Neural cell (in vitro differentiated cells): ENCODE data around the gene TM9SF3. TPM values are rescaled to one million over a fixed set of nuclear protein-coding genes. Genes with fewer than 3 reads are reported as not detected.

Experiments used
- H2AFZ ChIP-seq: fragments of 200-600, 300-800 bp; sonication (generic), shearing (Covaris generic); 2 replicates; pipeline ENCODE4 v1.6.0; 2014; ENCODE audit warnings: low read depth, mild to moderate bottlenecking, antibody characterized with exemption, low read length, moderate library complexity
- H3F3A ChIP-seq: fragments of 200-600 bp; shearing (Covaris generic); 2 replicates; pipeline ENCODE4 v1.6.1; 2016; ENCODE audit warnings: mild to moderate bottlenecking, moderate library complexity, mixed read lengths, antibody characterized with exemption, low read length; ENCODE audit not compliant: insufficient read depth, poor library complexity, severe bottlenecking
- H3K27ac ChIP-seq: fragments of 200-600, 300-800 bp; sonication (generic), shearing (Covaris generic); 2 replicates; pipeline ENCODE4 v1.5.1; 2014; ENCODE audit warnings: mild to moderate bottlenecking, low read length, moderate library complexity
- H3K27me3 ChIP-seq: fragments of 300-800, 200-600 bp; sonication (generic), shearing (Covaris generic); 2 replicates; pipeline ENCODE4 v1.6.0; 2014; ENCODE audit warnings: mild to moderate bottlenecking, low read depth, low read length, moderate library complexity; ENCODE audit not compliant: insufficient read depth
- H3K36me3 ChIP-seq: fragments of 300-800, 200-600 bp; sonication (generic), shearing (Covaris generic); 2 replicates; pipeline ENCODE4 v1.5.1; 2014; ENCODE audit warnings: mild to moderate bottlenecking, antibody characterized with exemption, low read length, moderate library complexity; ENCODE audit not compliant: insufficient read depth
- H3K4me2 ChIP-seq: fragments of 300-800, 200-600 bp; sonication (generic), shearing (Covaris generic); 2 replicates; pipeline ENCODE4 v1.6.0; 2014; ENCODE audit warnings: mild to moderate bottlenecking, low read length
- H3K4me3 ChIP-seq: fragments of 300-800, 200-600 bp; sonication (generic), shearing (Covaris generic); 2 replicates; pipeline ENCODE4 v1.5.1; 2014; ENCODE audit warnings: mild to moderate bottlenecking, low read length, moderate library complexity
- H3K79me2 ChIP-seq: fragments of 200-600 bp; shearing (Covaris generic); replicated peaks from 2 replicates; pipeline ENCODE4 v1.6.0; 2014; ENCODE audit warnings: mild to moderate bottlenecking, low read length, moderate library complexity; ENCODE audit not compliant: insufficient read depth
- H3K9ac ChIP-seq: fragments of 300-800, 200-600 bp; sonication (generic), shearing (Covaris generic); 2 replicates; pipeline ENCODE4 v1.6.1; 2016; ENCODE audit warnings: mild to moderate bottlenecking, low read length, mixed read lengths
- H3K9me2 ChIP-seq: fragments of 200-600 bp; shearing (Covaris generic); 2 replicates; pipeline ENCODE4 v1.6.1; 2016; ENCODE audit warnings: mild to moderate bottlenecking, low read length, mixed read lengths; ENCODE audit not compliant: insufficient read depth
- H3K9me3 ChIP-seq: fragments of 200-600, 300-800 bp; sonication (generic), shearing (Covaris generic); 2 replicates; pipeline ENCODE4 v1.6.1; 2016; ENCODE audit warnings: mild to moderate bottlenecking, mixed run types, low read length, moderate library complexity, mixed read lengths
- H4K20me1 ChIP-seq: fragments of 200-600 bp; shearing (Covaris generic); 2 replicates; pipeline ENCODE4 v1.6.1; 2016; ENCODE audit warnings: mild to moderate bottlenecking, mixed run types; ENCODE audit not compliant: insufficient read depth
- EP300 ChIP-seq: fragments of 450-650 bp; conservative IDR thresholded peaks from 2 replicates; pipeline ENCODE4 v1.6.1; 2014; ENCODE audit warnings: antibody characterized with exemption, mild to moderate bottlenecking, moderate library complexity; ENCODE audit not compliant: poor library complexity, severe bottlenecking
- EZH2 ChIP-seq: fragments of 200-600, 300-800 bp; shearing (Covaris generic), sonication (generic); IDR thresholded peaks from 2 replicates; pipeline ENCODE4 v1.6.1; 2014; ENCODE audit warnings: antibody characterized with exemption, low read length, borderline replicate concordance, mild to moderate bottlenecking; ENCODE audit not compliant: insufficient read depth, poor library complexity, severe bottlenecking
- MXI1 ChIP-seq: fragments of 450-650 bp; conservative IDR thresholded peaks from 2 replicates; pipeline ENCODE4 v1.6.1; 2014; ENCODE audit warnings: antibody characterized with exemption, mild to moderate bottlenecking; ENCODE audit not compliant: poor library complexity, severe bottlenecking
- POLR2AphosphoS5 ChIP-seq: IDR thresholded peaks from 2 replicates; pipeline ENCODE4 v1.6.1; 2012
- RAD21 ChIP-seq: fragments of 450-650 bp; conservative IDR thresholded peaks from 2 replicates; pipeline ENCODE4 v1.6.1; 2014; ENCODE audit warnings: antibody characterized with exemption, mild to moderate bottlenecking, moderate library complexity
- SMC3 ChIP-seq: fragments of 450-650 bp; conservative IDR thresholded peaks from 2 replicates; pipeline ENCODE4 v1.6.1; 2014; ENCODE audit warnings: antibody characterized with exemption, mild to moderate bottlenecking, moderate library complexity; ENCODE audit not compliant: poor library complexity
- TAF1 ChIP-seq: IDR thresholded peaks from 2 replicates; pipeline ENCODE4 v1.6.1; 2012; ENCODE audit warnings: low read depth
- polyA plus RNA-seq: library from polyadenylated mRNA; depleted of rRNA; stranded (reverse); fragments of >200 nt; gene quantifications from 2 replicates; pipeline ENCODE4 v1.2.3, GENCODE V29; 2014
- TF ChIP-seq, protein P1 (sequence below): IDR thresholded peaks from 2 replicates; pipeline ENCODE4 v1.6.1; 2012; ENCODE audit warnings: borderline replicate concordance
- TF ChIP-seq, protein P2 (sequence below): fragments of 450-650 bp; IDR thresholded peaks from 2 replicates; pipeline ENCODE4 v1.5.1; 2014; ENCODE audit warnings: antibody characterized with exemption, mild to moderate bottlenecking, moderate library complexity; ENCODE audit not compliant: poor library complexity, severe bottlenecking

Gene TM9SF3
- polyA plus RNA-seq, 1 donor from 2014 or later, result 66.4 TPM

DNA sequence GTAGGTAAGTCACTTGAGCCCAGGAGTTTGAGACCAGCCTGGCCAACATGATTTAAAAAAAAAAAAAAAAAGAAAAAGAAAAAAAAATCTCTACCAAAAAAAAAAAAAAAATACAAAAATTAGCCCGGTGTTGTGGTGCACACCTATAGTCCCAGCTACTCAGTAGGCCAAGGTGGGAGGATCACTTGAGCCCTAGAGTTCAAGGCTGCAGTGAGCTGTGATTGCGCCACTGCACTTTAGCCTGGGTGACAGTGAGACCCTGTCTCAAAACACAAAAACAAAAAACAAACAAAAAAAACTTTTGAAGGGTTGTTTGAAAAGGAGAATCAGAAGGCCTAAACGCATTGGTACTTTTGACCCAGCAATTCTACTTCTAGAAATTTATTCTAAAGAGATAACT, 86.8 kb downstream of the TM9SF3 start:
- Histone ChIP-seq H2AFZ (no peak overlapping the region), H3K9ac (no peak overlapping the region), H3K79me2 (no peaks in the 10 kb centered on the region), H3K4me3 (no peak overlapping the region), H4K20me1 (no peaks in the 10 kb centered on the region), H3K4me2 (no peak overlapping the region), H3K27ac (no peak overlapping the region), H3K9me2 (no peaks in the 10 kb centered on the region), H3F3A (no peaks in the 10 kb centered on the region), H3K9me3 (no peaks in the 10 kb centered on the region), H3K36me3 (no peaks in the 10 kb centered on the region), H3K27me3 (peaks cover 11% of the 10 kb centered on the region)
- TF ChIP-seq RAD21, result no peak
- TF ChIP-seq, protein P1, sequence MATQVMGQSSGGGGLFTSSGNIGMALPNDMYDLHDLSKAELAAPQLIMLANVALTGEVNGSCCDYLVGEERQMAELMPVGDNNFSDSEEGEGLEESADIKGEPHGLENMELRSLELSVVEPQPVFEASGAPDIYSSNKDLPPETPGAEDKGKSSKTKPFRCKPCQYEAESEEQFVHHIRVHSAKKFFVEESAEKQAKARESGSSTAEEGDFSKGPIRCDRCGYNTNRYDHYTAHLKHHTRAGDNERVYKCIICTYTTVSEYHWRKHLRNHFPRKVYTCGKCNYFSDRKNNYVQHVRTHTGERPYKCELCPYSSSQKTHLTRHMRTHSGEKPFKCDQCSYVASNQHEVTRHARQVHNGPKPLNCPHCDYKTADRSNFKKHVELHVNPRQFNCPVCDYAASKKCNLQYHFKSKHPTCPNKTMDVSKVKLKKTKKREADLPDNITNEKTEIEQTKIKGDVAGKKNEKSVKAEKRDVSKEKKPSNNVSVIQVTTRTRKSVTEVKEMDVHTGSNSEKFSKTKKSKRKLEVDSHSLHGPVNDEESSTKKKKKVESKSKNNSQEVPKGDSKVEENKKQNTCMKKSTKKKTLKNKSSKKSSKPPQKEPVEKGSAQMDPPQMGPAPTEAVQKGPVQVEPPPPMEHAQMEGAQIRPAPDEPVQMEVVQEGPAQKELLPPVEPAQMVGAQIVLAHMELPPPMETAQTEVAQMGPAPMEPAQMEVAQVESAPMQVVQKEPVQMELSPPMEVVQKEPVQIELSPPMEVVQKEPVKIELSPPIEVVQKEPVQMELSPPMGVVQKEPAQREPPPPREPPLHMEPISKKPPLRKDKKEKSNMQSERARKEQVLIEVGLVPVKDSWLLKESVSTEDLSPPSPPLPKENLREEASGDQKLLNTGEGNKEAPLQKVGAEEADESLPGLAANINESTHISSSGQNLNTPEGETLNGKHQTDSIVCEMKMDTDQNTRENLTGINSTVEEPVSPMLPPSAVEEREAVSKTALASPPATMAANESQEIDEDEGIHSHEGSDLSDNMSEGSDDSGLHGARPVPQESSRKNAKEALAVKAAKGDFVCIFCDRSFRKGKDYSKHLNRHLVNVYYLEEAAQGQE, result no peak
- TF ChIP-seq POLR2AphosphoS5, result no peak
- no peak for TF ChIP-seq TAF1
- no peak for TF ChIP-seq EP300
- no peak for TF ChIP-seq SMC3
- no peak for TF ChIP-seq EZH2
- no peak for TF ChIP-seq MXI1
- TF ChIP-seq, protein P2, sequence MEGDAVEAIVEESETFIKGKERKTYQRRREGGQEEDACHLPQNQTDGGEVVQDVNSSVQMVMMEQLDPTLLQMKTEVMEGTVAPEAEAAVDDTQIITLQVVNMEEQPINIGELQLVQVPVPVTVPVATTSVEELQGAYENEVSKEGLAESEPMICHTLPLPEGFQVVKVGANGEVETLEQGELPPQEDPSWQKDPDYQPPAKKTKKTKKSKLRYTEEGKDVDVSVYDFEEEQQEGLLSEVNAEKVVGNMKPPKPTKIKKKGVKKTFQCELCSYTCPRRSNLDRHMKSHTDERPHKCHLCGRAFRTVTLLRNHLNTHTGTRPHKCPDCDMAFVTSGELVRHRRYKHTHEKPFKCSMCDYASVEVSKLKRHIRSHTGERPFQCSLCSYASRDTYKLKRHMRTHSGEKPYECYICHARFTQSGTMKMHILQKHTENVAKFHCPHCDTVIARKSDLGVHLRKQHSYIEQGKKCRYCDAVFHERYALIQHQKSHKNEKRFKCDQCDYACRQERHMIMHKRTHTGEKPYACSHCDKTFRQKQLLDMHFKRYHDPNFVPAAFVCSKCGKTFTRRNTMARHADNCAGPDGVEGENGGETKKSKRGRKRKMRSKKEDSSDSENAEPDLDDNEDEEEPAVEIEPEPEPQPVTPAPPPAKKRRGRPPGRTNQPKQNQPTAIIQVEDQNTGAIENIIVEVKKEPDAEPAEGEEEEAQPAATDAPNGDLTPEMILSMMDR, result no peak

DNA sequence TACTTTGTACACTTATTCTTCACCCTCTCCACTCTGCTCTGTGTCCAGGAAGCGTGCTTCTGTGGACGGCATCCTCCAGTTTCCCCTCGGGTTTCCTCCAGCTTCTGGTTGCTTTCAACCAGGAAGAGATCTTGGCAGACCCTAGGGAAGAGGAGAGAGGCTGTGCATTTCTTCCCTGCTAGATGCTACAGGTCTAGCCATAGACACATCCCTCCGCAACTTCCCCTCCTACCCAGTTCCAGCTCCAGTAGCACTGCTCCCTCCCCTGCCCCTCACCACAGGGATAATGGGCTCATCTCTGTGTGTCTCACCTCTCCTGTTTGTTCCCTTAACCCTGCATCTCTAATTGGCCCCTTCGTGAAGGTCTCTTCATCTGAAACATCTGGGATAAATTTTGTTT, 89.4 kb downstream of the TM9SF3 start:
- Histone ChIP-seq H3K9ac (no peak overlapping the region), H3F3A (no peaks in the 10 kb centered on the region), H3K36me3 (no peaks in the 10 kb centered on the region), H3K9me2 (no peaks in the 10 kb centered on the region), H3K4me3 (no peak overlapping the region), H4K20me1 (no peaks in the 10 kb centered on the region), H3K79me2 (no peaks in the 10 kb centered on the region), H3K4me2 (no peak overlapping the region), H3K27ac (no peak overlapping the region), H3K9me3 (no peaks in the 10 kb centered on the region), H3K27me3 (peaks cover 11% of the 10 kb centered on the region), H2AFZ (no peak overlapping the region)
- no peak for TF ChIP-seq RAD21
- no peak for TF ChIP-seq SMC3
- TF ChIP-seq, protein P2, result no peak
- TF ChIP-seq, protein P1, result no peak
- TF ChIP-seq EP300, result no peak
